MM.1S (cell line): ENCODE measurements around the gene DOCK4.

ENCODE experiments used
- DNase-seq: peaks from one replicate; pipeline ENCODE4 v3.0.0-alpha.2; 2015
- H2AFZ ChIP-seq: fragments of 300-600 bp; sonication (generic); 2 replicates; pipeline ENCODE4 v1.6.0; 2016; ENCODE audit warnings: antibody characterized with exemption, low read length
- H3F3A ChIP-seq: fragments of 300-600 bp; sonication (generic); 2 replicates; pipeline ENCODE4 v1.6.1; 2016; ENCODE audit warnings: mild to moderate bottlenecking, antibody characterized with exemption, low read length, moderate library complexity, mixed read lengths; ENCODE audit not compliant: insufficient read depth
- H3K27ac ChIP-seq: fragments of 300-600 bp; sonication (generic); 2 replicates; pipeline ENCODE4 v1.5.1; 2016; ENCODE audit warnings: mild to moderate bottlenecking, low read length
- H3K27me3 ChIP-seq: fragments of 300-600 bp; sonication (generic); replicated peaks from 2 replicates; pipeline ENCODE4 v1.6.0; 2016; ENCODE audit warnings: low read length; ENCODE audit not compliant: insufficient read depth
- H3K36me3 ChIP-seq: fragments of 300-600 bp; sonication (generic); replicated peaks from 2 replicates; pipeline ENCODE4 v1.6.1; 2016; ENCODE audit warnings: mild to moderate bottlenecking, low read length, mixed read lengths; ENCODE audit not compliant: insufficient read depth
- H3K4me1 ChIP-seq: fragments of 300-600 bp; sonication (generic); 2 replicates; pipeline ENCODE4 v1.6.1; 2016; ENCODE audit warnings: low read length, mixed read lengths
- H3K4me2 ChIP-seq: fragments of 300-600 bp; sonication (generic); 2 replicates; pipeline ENCODE4 v1.6.0; 2016; ENCODE audit warnings: low read depth, low read length
- H3K4me3 ChIP-seq: fragments of 300-600 bp; sonication (generic); 2 replicates; pipeline ENCODE4 v1.5.1; 2016; ENCODE audit warnings: low read length, mixed read lengths
- H3K79me2 ChIP-seq: fragments of 300-600 bp; sonication (generic); 2 replicates; pipeline ENCODE4 v1.6.1; 2016; ENCODE audit warnings: mixed run types, low read length, mixed read lengths
- H3K9ac ChIP-seq: fragments of 300-600 bp; sonication (generic); 2 replicates; pipeline ENCODE4 v1.6.1; 2016; ENCODE audit warnings: low read length, mixed read lengths
- H3K9me2 ChIP-seq: fragments of 300-600 bp; sonication (generic); replicated peaks from 2 replicates; pipeline ENCODE4 v1.6.1; 2016; ENCODE audit warnings: mild to moderate bottlenecking, low read length, mixed read lengths; ENCODE audit not compliant: insufficient read depth
- H3K9me3 ChIP-seq: fragments of 300-600 bp; sonication (generic); replicated peaks from 2 replicates; pipeline ENCODE4 v1.6.1; 2016; ENCODE audit warnings: mild to moderate bottlenecking, low read length, mixed read lengths; ENCODE audit not compliant: insufficient read depth
- H4K20me1 ChIP-seq: fragments of 300-600 bp; sonication (generic); 2 replicates; pipeline ENCODE4 v1.6.1; 2016; ENCODE audit warnings: mild to moderate bottlenecking, low read length, moderate library complexity, mixed read lengths; ENCODE audit not compliant: insufficient read depth
- CTCF ChIP-seq: fragments of 300-600 bp; sonication (generic); IDR thresholded peaks from 2 replicates; pipeline ENCODE4 v1.5.1; 2016; ENCODE audit warnings: antibody characterized with exemption, low read length, mixed read lengths
- EZH2 ChIP-seq: fragments of 300-600 bp; sonication (generic); optimal IDR thresholded peaks from 2 replicates; pipeline ENCODE3; 2017; ENCODE audit warnings: low read depth, mild to moderate bottlenecking, antibody characterized with exemption, low read length, mixed read lengths
- EZH2phosphoT487 ChIP-seq: fragments of 300-600 bp; sonication (generic); IDR thresholded peaks from 2 replicates; pipeline ENCODE4 v1.6.1; 2018; ENCODE audit warnings: antibody characterized with exemption, low read length

The DOCK4 gene

GRCh38 chr7:112211348-112211907, 5.2 kb upstream of the DOCK4 start:
- TF ChIP-seq EZH2phosphoT487 (no peak), EZH2 (no peak), CTCF (no peak)
- Histone ChIP-seq H3K27ac (no peak overlapping the region), H3K4me2 (no peak overlapping the region), H3K9ac (no peak overlapping the region), H3K79me2 (peaks cover 94% of the 10 kb centered on the region), H3K9me3 (no peaks in the 10 kb centered on the region), H3K4me3 (no peak overlapping the region), H2AFZ (no peak overlapping the region), H4K20me1 (no peaks in the 10 kb centered on the region), H3F3A (peaks cover 13% of the 10 kb centered on the region), H3K27me3 (no peaks in the 10 kb centered on the region), H3K36me3 (no peaks in the 10 kb centered on the region), H3K4me1 (no peaks in the 10 kb centered on the region; the same call in 1 of the 2 replicates), H3K9me2 (no peaks in the 10 kb centered on the region)
- no peak for DNase-seq

- Histone ChIP-seq H3K4me3 (peak overlapping the region; percentile 86), H3K36me3 (no peaks in the 10 kb centered on the region), H3K9me3 (no peaks in the 10 kb centered on the region), H3K9ac (peak overlapping the region; percentile 70; the same call in 1 of the 2 replicates), H3K4me2 (peak overlapping the region; percentile 64), H3K27me3 (no peaks in the 10 kb centered on the region), H2AFZ (0 out of 2 replicates have a peak overlapping the region, but pooled peaks have one; percentile 89), H3K9me2 (no peaks in the 10 kb centered on the region), H3F3A (peaks cover 34% of the 10 kb centered on the region), H4K20me1 (no peaks in the 10 kb centered on the region), H3K27ac (peak overlapping the region; percentile 50; the same call in 1 of the 2 replicates), H3K79me2 (peaks cover 93% of the 10 kb centered on the region), H3K4me1 (no peaks in the 10 kb centered on the region; the same call in 1 of the 2 replicates)
- no peak for TF ChIP-seq EZH2phosphoT487
- no peak for TF ChIP-seq CTCF
- no peak for TF ChIP-seq EZH2
- no peak for DNase-seq
Measured at GRCh38 chr7:112207765-112208164, 1.6 kb upstream of the DOCK4 start.

DNA sequence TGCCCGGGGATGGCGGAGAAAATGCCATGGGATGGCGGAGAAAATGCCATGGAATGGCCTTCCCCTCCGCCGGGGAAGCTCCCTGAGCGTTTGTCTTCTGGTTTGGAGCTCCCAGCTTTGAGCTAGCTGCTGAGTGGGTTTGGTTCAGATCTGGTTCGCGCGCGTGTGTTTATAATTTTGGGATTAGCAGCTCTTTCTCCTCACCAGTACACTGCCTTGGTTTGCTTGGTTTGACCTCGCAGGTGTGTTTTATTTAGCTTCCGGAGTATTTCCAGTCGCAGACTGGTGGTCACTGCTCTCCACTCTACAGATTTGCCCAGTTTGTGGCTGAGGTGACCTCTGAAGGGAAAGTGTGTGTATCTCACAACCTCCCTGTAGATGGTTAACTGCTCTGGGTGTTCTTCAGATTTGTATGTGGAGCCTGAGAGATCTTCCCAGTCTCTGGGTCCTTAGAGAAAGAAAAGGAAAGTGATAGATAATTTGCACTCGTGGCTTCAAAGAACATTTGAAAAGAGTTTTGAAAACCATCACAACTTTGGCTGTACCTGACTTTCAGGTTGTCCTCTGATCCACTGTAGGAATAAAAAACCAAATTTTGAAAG, 893 bp upstream of the DOCK4 start:
- TF ChIP-seq EZH2 (no peak), CTCF (no peak), EZH2phosphoT487 (no peak)
- H2AFZ ChIP-seq = peak overlapping the region; percentile 89
- peaks cover 3% of the 10 kb centered on the region for H3K4me1 ChIP-seq
- peak overlapping the region; percentile 50; the same call in 1 of the 2 replicates for H3K27ac ChIP-seq
- H3K9ac ChIP-seq = peak overlapping the region; percentile 70
- no peaks in the 10 kb centered on the region for H3K9me3 ChIP-seq
- no peaks in the 10 kb centered on the region for H3K27me3 ChIP-seq
- H3K4me3 ChIP-seq = peak overlapping the region; percentile 86
- no peaks in the 10 kb centered on the region for H4K20me1 ChIP-seq
- H3F3A ChIP-seq = peaks cover 34% of the 10 kb centered on the region
- H3K9me2 ChIP-seq = no peaks in the 10 kb centered on the region
- DNase-seq = peak; percentile 54
- H3K79me2 ChIP-seq = peaks cover 93% of the 10 kb centered on the region
- no peaks in the 10 kb centered on the region for H3K36me3 ChIP-seq
- H3K4me2 ChIP-seq = peak overlapping the region; percentile 64
